ENCODE measurements around the gene DIP2A. TPM values are rescaled to one million over a fixed set of nuclear protein-coding genes. Genes with fewer than 3 reads are reported as not detected.

DIP2A gene
- total RNA-seq, 1 experiment from 2014 or later, result 22.9 TPM

GRCh38 chr21:46538851-46539666 lies 80.4 kb downstream of the DIP2A start:
- ChIA-PET CTCF (no interaction called here), POLR2A (no interaction called here)
- TF ChIP-seq TCF7L2 (IDR thresholded peaks at IDR 0.05; ENCODE audit: low read depth, low read length), result no peak
- no peak for TF ChIP-seq REST (IDR thresholded peaks at IDR 0.05; ENCODE audit: insufficient read depth in 1 of 2, low read depth in 2 of 2, low read length in 1 of 2)
- no peak for TF ChIP-seq CTCF (IDR thresholded peaks at IDR 0.05)
- TF ChIP-seq POLR2AphosphoS5 (IDR thresholded peaks at IDR 0.05; ENCODE audit: low read depth, low read length), result no peak
- no peak for TF ChIP-seq SIN3A (IDR thresholded peaks at IDR 0.05; ENCODE audit: borderline replicate concordance, insufficient read depth, low read depth, low read length)
- no peak overlapping the region for H3K4me3 ChIP-seq (ENCODE audit: low read depth in 2 of 2, low read length in 2 of 2)
- no peaks in the 10 kb centered on the region for H3K4me1 ChIP-seq (ENCODE audit: control insufficient read depth, insufficient read depth, low read length)
- in situ Hi-C loops (cut with HindIII; ENCODE audit: low pct_unique_long_range_greater_than_20kb, low sequenced_read_pairs), result no loop called here
- BruUV-seq (replicated peaks), result no TSS peak
- no peaks in the 10 kb centered on the region for H3K27me3 ChIP-seq (ENCODE audit: control insufficient read depth, insufficient read depth, low read length)
- no peak overlapping the region for H3K27ac ChIP-seq (ENCODE audit: low read length)
- H3K9me3 ChIP-seq (ENCODE audit: control insufficient read depth, insufficient read depth, low read depth, low read length), result no peaks in the 10 kb centered on the region
- intact Hi-C loops (cut with micrococcal nuclease; ENCODE audit: unreplicated experiment), result no loop called here
- ATAC-seq (no peak), DNase-seq (ENCODE audit: low read depth, low spot score) (no peak)
- H3K36me3 ChIP-seq (ENCODE audit: control insufficient read depth, insufficient read depth, low read length), result no peaks in the 10 kb centered on the region

GRCh38 chr21:46540087-46540710 lies 81.5 kb downstream of the DIP2A start:
- ChIA-PET POLR2A (no interaction called here), CTCF (no interaction called here)
- TF ChIP-seq POLR2AphosphoS5 (IDR thresholded peaks at IDR 0.05; ENCODE audit: low read depth, low read length) (no peak), TCF7L2 (IDR thresholded peaks at IDR 0.05; ENCODE audit: low read depth, low read length) (no peak), REST (IDR thresholded peaks at IDR 0.05; ENCODE audit: insufficient read depth in 1 of 2, low read depth in 2 of 2, low read length in 1 of 2) (no peak), SIN3A (IDR thresholded peaks at IDR 0.05; ENCODE audit: borderline replicate concordance, insufficient read depth, low read depth, low read length) (no peak), CTCF (IDR thresholded peaks at IDR 0.05) (no peak)
- BruUV-seq (replicated peaks), result no TSS peak
- Histone ChIP-seq H3K27ac (ENCODE audit: low read length) (no peak overlapping the region), H3K9me3 (ENCODE audit: control insufficient read depth, insufficient read depth, low read depth, low read length) (no peaks in the 10 kb centered on the region), H3K4me1 (ENCODE audit: control insufficient read depth, insufficient read depth, low read length) (no peaks in the 10 kb centered on the region), H3K36me3 (ENCODE audit: control insufficient read depth, insufficient read depth, low read length) (no peaks in the 10 kb centered on the region), H3K4me3 (ENCODE audit: low read depth in 2 of 2, low read length in 2 of 2) (no peak overlapping the region), H3K27me3 (ENCODE audit: control insufficient read depth, insufficient read depth, low read length) (no peaks in the 10 kb centered on the region)
- DNase-seq (ENCODE audit: low read depth, low spot score) (no peak), ATAC-seq (no peak)
- in situ Hi-C loops (cut with HindIII; ENCODE audit: low pct_unique_long_range_greater_than_20kb, low sequenced_read_pairs) (no loop called here), intact Hi-C loops (cut with micrococcal nuclease; ENCODE audit: unreplicated experiment) (no loop called here)
